Endothelial cell (in vitro differentiated cells): ENCODE data around the gene HEG1. TPM values are rescaled to one million over a fixed set of nuclear protein-coding genes. Genes with fewer than 3 reads are reported as not detected.

Experiments used
- DNase-seq: peaks from one replicate; pipeline ENCODE4 v3.0.0; 2021; ENCODE audit warnings: low spot score
- H3K27ac Mint-ChIP-seq: one replicate; pipeline ENCODE4 v1.8.0; 2021; ENCODE audit warnings: mixed read lengths, inconsistent platforms; ENCODE audit not compliant: unreplicated experiment
- H3K27me3 Mint-ChIP-seq: one replicate; pipeline ENCODE4 v1.8.0; 2021; ENCODE audit warnings: mild to moderate bottlenecking, moderate library complexity, mixed read lengths, inconsistent platforms; ENCODE audit not compliant: unreplicated experiment
- H3K36me3 Mint-ChIP-seq: one replicate; pipeline ENCODE4 v1.8.0; 2021; ENCODE audit warnings: mild to moderate bottlenecking, low read depth, mixed read lengths, inconsistent platforms; ENCODE audit not compliant: unreplicated experiment
- H3K4me1 Mint-ChIP-seq: one replicate; pipeline ENCODE4 v1.8.0; 2021; ENCODE audit warnings: mild to moderate bottlenecking, mixed read lengths, inconsistent platforms; ENCODE audit not compliant: unreplicated experiment
- H3K4me3 Mint-ChIP-seq: one replicate; pipeline ENCODE4 v1.8.0; 2021; ENCODE audit warnings: mild to moderate bottlenecking, mixed read lengths, inconsistent platforms; ENCODE audit not compliant: unreplicated experiment
- H3K9me3 Mint-ChIP-seq: one replicate; pipeline ENCODE4 v1.8.0; 2021; ENCODE audit warnings: mixed read lengths, inconsistent platforms; ENCODE audit not compliant: unreplicated experiment
- CTCF ChIP-seq: fragments of 200-600 bp; sonication (generic); IDR thresholded peaks from one replicate; pipeline ENCODE4 v1.5.0; 2021; ENCODE audit warnings: antibody characterized with exemption; ENCODE audit not compliant: unreplicated experiment
- total RNA-seq: library from RNA; stranded (reverse); fragmentation: NEBNext Ultra II Directional; extraction: Animal tissue kit (Norgen Biotek cat#: 25700); gene quantifications from one replicate; pipeline ENCODE4 v1.2.1, GENCODE V29; 2021; ENCODE audit not compliant: unreplicated experiment

The HEG1 gene
- total RNA-seq, 1 donor from 2014 or later: 17.1 TPM

DNA sequence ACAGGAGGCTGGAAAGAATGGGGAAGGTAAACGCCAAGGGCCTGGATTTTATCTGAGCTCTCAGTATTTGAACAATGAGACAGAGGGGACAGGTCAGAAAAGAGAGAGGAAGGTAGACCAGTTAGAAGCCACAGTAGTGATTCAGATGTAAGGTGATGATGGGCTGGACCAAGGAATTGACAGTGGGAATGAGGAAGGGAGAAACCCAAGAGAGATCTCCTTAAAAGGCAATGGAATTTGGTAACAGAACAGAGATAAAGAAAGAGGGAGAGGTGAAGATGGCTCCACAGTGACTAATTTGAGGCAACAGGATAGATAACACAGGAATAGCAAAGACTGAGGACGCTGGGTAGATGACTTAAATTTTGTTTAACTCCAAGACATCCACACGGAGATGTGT is 11.4 kb upstream of the HEG1 start:
- peaks cover 3% of the 10 kb centered on the region for H3K27me3 Mint-ChIP-seq
- DNase-seq: no peak
- no peak overlapping the region for H3K27ac Mint-ChIP-seq
- no peaks in the 10 kb centered on the region for H3K9me3 Mint-ChIP-seq
- H3K4me3 Mint-ChIP-seq: no peak overlapping the region
- H3K4me1 Mint-ChIP-seq: peaks cover 8% of the 10 kb centered on the region
- TF ChIP-seq CTCF: no peak
- H3K36me3 Mint-ChIP-seq: no peaks in the 10 kb centered on the region

GRCh38 chr3:125062904-125063618 is 7.3 kb upstream of the HEG1 start:
- Mint-ChIP-seq H3K27me3 (peaks cover 5% of the 10 kb centered on the region), H3K9me3 (no peaks in the 10 kb centered on the region), H3K36me3 (no peaks in the 10 kb centered on the region), H3K4me3 (no peak overlapping the region), H3K4me1 (peaks cover 8% of the 10 kb centered on the region), H3K27ac (no peak overlapping the region)
- TF ChIP-seq CTCF: no peak
- DNase-seq: no peak

GRCh38 chr3:125061646-125062045 is 5.8 kb upstream of the HEG1 start:
- Mint-ChIP-seq H3K27ac (no peak overlapping the region), H3K9me3 (no peaks in the 10 kb centered on the region), H3K4me3 (no peak overlapping the region), H3K36me3 (no peaks in the 10 kb centered on the region), H3K27me3 (peaks cover 2% of the 10 kb centered on the region), H3K4me1 (peaks cover 8% of the 10 kb centered on the region)
- DNase-seq: no peak
- TF ChIP-seq CTCF: no peak

DNA sequence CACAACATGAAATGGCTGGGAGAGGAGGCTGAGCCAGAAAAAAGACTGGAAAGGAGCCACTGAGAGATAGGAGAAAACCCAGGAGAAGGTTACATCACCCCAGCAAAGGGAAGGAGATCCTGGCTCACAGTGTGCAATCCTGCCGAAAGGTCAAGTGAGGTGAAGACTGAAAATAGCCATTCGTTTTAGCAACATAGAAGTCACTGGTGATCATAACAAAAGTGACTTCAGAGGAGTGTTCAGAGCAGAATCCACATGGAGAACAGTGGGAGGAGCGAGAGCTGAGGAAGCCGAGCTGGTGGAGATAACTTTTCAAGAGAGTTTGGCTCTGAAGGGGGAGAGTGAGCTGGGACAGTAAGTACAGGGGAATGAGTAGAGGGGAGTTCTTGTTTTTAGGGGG is 5.4 kb upstream of the HEG1 start:
- H3K4me3 Mint-ChIP-seq: no peak overlapping the region
- H3K27me3 Mint-ChIP-seq: peaks cover 2% of the 10 kb centered on the region
- DNase-seq: no peak
- no peak for TF ChIP-seq CTCF
- no peaks in the 10 kb centered on the region for H3K36me3 Mint-ChIP-seq
- peaks cover 8% of the 10 kb centered on the region for H3K4me1 Mint-ChIP-seq
- no peaks in the 10 kb centered on the region for H3K9me3 Mint-ChIP-seq
- H3K27ac Mint-ChIP-seq: no peak overlapping the region

DNA sequence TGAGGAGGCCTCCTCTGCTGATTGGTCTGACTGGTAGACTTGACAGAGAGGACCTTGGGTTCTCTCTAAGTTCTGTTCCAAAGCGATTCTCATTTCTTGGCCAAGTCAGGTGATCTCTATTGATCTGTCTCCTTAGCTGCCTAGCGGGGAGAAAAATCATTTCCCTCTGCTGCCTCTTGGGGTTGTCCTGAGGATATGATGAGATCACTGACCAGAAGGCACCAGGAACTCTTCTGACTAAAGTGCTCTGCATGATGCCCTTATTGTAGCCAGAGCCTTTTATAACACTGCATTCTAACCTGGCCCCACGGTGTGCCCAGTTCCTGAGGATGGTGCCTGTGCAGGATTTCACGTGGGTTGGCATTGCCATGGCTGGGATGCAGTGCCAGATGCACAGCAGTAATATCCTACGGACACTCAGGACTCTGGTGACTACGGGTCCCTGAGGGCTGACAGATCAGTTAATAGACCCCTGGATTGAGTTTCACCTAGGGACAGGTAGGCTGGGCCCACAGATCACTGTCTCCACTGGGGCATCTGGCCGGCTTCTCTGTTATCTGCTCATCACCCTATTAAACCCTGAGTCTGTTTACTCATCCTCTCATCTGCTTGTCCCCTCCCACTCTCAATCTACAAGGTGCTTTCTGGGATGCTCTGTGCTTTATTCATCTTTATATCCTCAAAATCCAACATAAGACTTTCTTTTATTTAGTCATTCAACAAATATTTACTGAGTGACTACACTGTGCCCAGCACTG is 3.9 kb upstream of the HEG1 start:
- no peak overlapping the region for H3K27ac Mint-ChIP-seq
- H3K4me3 Mint-ChIP-seq: no peak overlapping the region
- H3K4me1 Mint-ChIP-seq: peaks cover 12% of the 10 kb centered on the region
- H3K9me3 Mint-ChIP-seq: no peaks in the 10 kb centered on the region
- peaks cover 2% of the 10 kb centered on the region for H3K36me3 Mint-ChIP-seq
- TF ChIP-seq CTCF: no peak
- no peak for DNase-seq
- peaks cover 7% of the 10 kb centered on the region for H3K27me3 Mint-ChIP-seq
